Measurements from ENCODE around the gene PRDM12.
A peak's percentile ranks its signal among the peaks of the same experiment; 100 is the strongest.

Gene PRDM12

DNA sequence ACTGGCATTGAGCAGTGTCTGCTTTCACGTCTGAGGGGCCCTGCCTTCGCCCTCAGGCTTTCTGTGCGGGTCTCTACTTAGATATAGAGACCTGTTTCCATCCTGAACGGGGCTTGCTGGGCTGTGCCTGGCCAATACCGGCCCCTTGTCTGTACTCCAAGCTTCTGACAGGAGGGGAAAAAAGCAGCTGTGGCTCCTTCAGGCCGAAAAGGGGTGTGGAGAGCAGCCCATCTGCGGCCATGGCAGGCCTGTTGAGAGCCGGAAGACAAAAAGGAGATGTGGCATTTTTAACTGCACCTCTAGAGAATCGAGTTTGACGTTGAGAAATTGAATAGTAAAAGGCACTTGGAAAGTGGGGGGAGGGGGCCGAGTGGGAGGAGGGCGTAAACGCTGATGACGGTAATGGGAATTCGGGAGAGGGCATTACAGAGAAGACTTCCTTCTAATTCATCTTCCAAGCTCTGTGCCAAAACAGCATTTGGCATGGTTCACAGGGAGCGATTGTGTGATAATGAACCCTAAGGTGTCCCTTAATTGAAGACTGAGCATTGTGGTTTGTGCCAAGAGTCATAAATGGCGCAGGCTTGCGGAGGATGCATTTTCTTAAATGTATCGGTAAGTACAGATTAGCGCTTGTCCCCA lies 25.1 kb upstream of the PRDM12 start:
- Histone ChIP-seq H3K4me3 (ENCODE audit: low read depth in 1 of 2, low read length in 2 of 2) (no peak overlapping the region), H3K9me3 (ENCODE audit: control insufficient read depth in 1 of 2, low read length in 2 of 2) (no peaks in the 10 kb centered on the region), H3K36me3 (ENCODE audit: control insufficient read depth in 1 of 2, insufficient read depth in 2 of 2, low read length in 2 of 2) (peaks cover 29 to 34% of the 10 kb centered on the region in 2 donors), H3K4me1 (ENCODE audit: control insufficient read depth in 1 of 2, insufficient read depth in 2 of 2, low read length in 2 of 2) (no peaks in the 10 kb centered on the region), H3K27ac (ENCODE audit: low read length) (no peak overlapping the region), H3K27me3 (ENCODE audit: low read depth, low read length) (no peaks in the 10 kb centered on the region)

DNA sequence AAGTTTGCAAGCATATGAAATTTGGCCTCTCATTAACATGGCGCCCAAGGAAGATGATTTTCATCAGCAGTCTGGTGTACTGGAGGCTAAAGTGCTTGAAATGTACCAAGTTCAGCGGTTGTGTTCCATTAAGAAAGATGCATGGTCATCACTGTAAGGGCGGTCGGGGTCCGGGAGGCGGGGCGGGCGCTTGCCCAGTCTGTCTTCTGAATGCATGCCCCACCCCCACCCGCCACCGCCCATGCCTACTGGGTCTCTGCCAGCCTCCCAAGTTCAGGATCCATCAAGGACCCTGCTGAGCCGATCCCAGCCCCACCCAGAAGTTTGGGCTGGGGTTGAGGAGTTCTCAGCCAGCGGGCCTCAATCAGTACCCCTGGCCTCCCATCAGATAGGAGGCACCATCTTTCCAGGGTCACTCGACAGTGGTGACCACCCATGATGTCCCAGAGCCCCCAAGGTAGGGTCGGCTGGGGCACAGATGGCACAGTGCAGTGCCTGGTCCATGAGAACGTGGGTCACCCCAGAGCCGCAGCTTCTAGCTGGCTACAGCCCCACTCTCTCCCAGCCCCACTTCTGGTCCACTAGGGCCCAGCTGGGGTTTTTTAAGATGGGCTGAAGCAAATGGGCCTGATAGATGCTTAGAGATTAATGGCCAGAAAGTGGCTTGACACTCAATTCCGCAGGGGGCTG lies 24.4 kb upstream of the PRDM12 start:
- H3K9me3 ChIP-seq (ENCODE audit: control insufficient read depth in 1 of 2, low read length in 2 of 2) = no peaks in the 10 kb centered on the region
- H3K4me1 ChIP-seq (ENCODE audit: control insufficient read depth in 1 of 2, insufficient read depth in 2 of 2, low read length in 2 of 2) = no peaks in the 10 kb centered on the region
- H3K27ac ChIP-seq (ENCODE audit: low read length) = no peak overlapping the region
- H3K4me3 ChIP-seq (ENCODE audit: low read depth in 1 of 2, low read length in 2 of 2) = no peak overlapping the region
- H3K36me3 ChIP-seq (ENCODE audit: control insufficient read depth in 1 of 2, insufficient read depth in 2 of 2, low read length in 2 of 2) = peaks cover 25 to 26% of the 10 kb centered on the region in 2 donors
- no peaks in the 10 kb centered on the region for H3K27me3 ChIP-seq (ENCODE audit: low read depth, low read length)

- Histone ChIP-seq H3K27ac (ENCODE audit: low read length) (no peak overlapping the region), H3K27me3 (ENCODE audit: low read depth, low read length) (no peaks in the 10 kb centered on the region), H3K9me3 (ENCODE audit: control insufficient read depth in 1 of 2, low read length in 2 of 2) (no peaks in the 10 kb centered on the region), H3K4me3 (ENCODE audit: low read depth in 1 of 2, low read length in 2 of 2) (no peak overlapping the region), H3K36me3 (ENCODE audit: control insufficient read depth in 1 of 2, insufficient read depth in 2 of 2, low read length in 2 of 2) (peaks cover 18 to 20% of the 10 kb centered on the region in 2 donors), H3K4me1 (ENCODE audit: control insufficient read depth in 1 of 2, insufficient read depth in 2 of 2, low read length in 2 of 2) (no peaks in the 10 kb centered on the region)
Measured at GRCh38 chr9:130640681-130641080, 23.7 kb upstream of the PRDM12 start.

- Histone ChIP-seq H3K27me3 (ENCODE audit: low read depth, low read length) (no peaks in the 10 kb centered on the region), H3K27ac (ENCODE audit: low read length) (no peak overlapping the region), H3K36me3 (ENCODE audit: control insufficient read depth in 1 of 2, insufficient read depth in 2 of 2, low read length in 2 of 2) (peaks cover 0 to 8% of the 10 kb centered on the region in 2 donors), H3K9me3 (ENCODE audit: control insufficient read depth in 1 of 2, low read length in 2 of 2) (no peaks in the 10 kb centered on the region), H3K4me1 (ENCODE audit: control insufficient read depth in 1 of 2, insufficient read depth in 2 of 2, low read length in 2 of 2) (no peaks in the 10 kb centered on the region), H3K4me3 (ENCODE audit: low read depth in 1 of 2, low read length in 2 of 2) (no peak overlapping the region)
Measured at GRCh38 chr9:130642926-130643325, 21.5 kb upstream of the PRDM12 start.

DNA sequence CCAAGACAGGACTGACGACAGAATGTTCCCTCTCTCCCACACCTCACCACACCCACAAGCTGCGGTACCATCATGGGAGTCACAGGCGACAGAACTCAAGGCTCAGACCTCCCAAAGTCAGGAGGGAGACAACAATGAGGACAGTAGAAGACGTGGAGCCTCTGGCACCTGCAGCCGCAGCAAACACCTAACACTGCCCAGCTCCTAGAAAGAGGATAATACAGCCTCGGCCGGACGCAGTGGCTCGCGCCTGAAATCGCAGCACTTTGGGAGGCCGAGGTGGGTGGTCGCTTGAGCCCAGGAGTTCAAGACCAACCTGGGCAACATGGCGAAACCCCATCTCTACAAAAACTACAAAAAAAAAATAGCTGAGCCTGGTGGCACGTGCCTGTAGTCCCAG lies 13.2 kb upstream of the PRDM12 start:
- Histone ChIP-seq H3K4me1 (ENCODE audit: control insufficient read depth in 1 of 2, insufficient read depth in 2 of 2, low read length in 2 of 2) (no peaks in the 10 kb centered on the region), H3K27ac (ENCODE audit: low read length) (no peak overlapping the region), H3K27me3 (ENCODE audit: low read depth, low read length) (no peaks in the 10 kb centered on the region), H3K36me3 (ENCODE audit: control insufficient read depth in 1 of 2, insufficient read depth in 2 of 2, low read length in 2 of 2) (no peaks in the 10 kb centered on the region), H3K4me3 (ENCODE audit: low read depth in 1 of 2, low read length in 2 of 2) (no peak overlapping the region), H3K9me3 (ENCODE audit: control insufficient read depth in 1 of 2, low read length in 2 of 2) (no peaks in the 10 kb centered on the region)

DNA sequence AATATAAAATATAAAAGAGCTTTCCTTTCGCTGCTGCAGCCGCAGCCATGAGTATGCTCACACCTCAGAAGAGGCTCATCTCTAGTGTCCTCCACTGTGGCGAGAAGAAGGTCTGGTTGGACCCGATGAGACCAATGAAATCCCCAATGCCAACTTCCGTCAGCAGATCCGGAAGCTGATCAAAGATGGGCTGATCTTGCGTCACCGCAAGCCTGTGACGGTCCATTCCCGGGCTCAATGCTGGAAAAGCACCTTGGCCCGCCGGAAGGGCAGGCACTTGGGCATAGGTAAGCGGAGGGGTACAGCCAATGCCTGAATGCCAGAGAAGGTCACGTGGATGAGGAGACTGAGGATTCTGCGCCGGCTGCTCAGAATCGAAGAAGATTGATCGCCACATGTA lies 12.6 kb upstream of the PRDM12 start:
- Histone ChIP-seq H3K36me3 (ENCODE audit: control insufficient read depth in 1 of 2, insufficient read depth in 2 of 2, low read length in 2 of 2) (no peaks in the 10 kb centered on the region), H3K4me3 (ENCODE audit: low read depth in 1 of 2, low read length in 2 of 2) (no peak overlapping the region), H3K27me3 (ENCODE audit: low read depth, low read length) (no peaks in the 10 kb centered on the region), H3K9me3 (ENCODE audit: control insufficient read depth in 1 of 2, low read length in 2 of 2) (no peaks in the 10 kb centered on the region), H3K4me1 (ENCODE audit: control insufficient read depth in 1 of 2, insufficient read depth in 2 of 2, low read length in 2 of 2) (no peaks in the 10 kb centered on the region), H3K27ac (ENCODE audit: low read length) (no peak overlapping the region)

DNA sequence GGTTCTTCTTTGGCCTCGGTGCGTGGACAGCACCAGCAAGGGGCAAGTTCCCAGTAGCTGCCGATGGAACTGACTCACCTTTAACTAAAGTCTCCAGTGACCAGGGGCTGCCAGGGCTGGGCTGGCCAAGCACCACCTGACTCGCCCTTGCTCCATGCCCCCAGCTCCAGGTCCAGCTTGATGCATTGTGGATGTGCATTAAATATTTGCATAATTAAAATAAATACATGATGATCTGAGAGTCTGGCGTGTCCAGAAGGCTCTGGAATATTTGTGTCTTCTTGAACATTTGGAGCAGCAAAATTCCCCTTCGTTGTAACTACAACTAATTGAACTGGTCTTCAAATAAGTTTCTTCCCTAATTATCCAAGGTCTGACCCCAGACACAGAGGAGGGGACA lies 9.5 kb upstream of the PRDM12 start:
- H3K27me3 ChIP-seq (ENCODE audit: low read depth, low read length) = peaks cover 16% of the 10 kb centered on the region
- no peaks in the 10 kb centered on the region for H3K36me3 ChIP-seq (ENCODE audit: control insufficient read depth in 1 of 2, insufficient read depth in 2 of 2, low read length in 2 of 2)
- H3K4me1 ChIP-seq (ENCODE audit: control insufficient read depth in 1 of 2, insufficient read depth in 2 of 2, low read length in 2 of 2) = peaks cover 0 to 8% of the 10 kb centered on the region in 2 donors
- H3K9me3 ChIP-seq (ENCODE audit: control insufficient read depth in 1 of 2, low read length in 2 of 2) = no peaks in the 10 kb centered on the region
- H3K4me3 ChIP-seq (ENCODE audit: low read depth in 1 of 2, low read length in 2 of 2) = no peak overlapping the region
- H3K27ac ChIP-seq (ENCODE audit: low read length) = no peak overlapping the region

DNA sequence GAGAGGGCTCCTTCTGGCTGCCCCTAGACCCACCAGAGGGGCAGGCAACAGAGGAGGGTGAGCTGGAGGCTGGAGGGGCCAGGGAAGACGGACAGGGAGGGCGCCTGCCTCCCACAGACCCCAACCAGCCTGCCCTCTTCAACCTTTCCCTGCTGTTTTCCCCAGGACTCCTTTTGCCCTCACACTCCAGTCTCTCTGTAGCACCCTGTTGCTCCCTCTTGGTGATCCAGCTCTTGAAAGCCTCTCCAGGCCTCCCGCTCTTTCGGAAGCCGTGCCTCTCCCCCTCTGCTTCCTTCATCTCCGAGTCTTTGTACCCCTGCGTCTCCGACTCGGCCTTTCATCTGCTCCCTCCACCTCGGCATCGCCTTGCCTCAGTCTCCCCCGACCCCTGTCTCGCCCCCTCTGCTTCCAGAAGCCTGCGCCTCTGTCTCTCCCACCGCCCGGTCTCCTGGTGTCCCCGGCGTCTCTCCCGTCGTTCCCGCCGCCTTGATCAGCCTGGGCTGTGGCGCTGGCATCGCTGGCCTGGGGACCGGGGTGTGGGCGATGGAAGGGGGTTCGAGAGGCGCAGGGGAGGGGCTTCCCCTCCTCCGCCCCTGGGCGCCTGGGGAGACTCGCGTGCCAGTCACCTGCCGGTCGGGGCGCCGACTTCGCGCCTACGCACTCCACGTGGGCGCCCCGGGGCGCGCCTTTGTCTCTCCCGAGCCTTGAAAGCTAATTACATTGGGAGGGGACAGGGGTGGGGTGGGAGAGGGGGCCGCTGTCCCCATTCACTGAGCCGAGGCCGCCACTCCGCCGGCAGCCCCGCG lies 5.3 kb upstream of the PRDM12 start:
- Histone ChIP-seq H3K27me3 (ENCODE audit: low read depth, low read length) (peaks cover 48% of the 10 kb centered on the region), H3K36me3 (ENCODE audit: control insufficient read depth in 1 of 2, insufficient read depth in 2 of 2, low read length in 2 of 2) (no peaks in the 10 kb centered on the region), H3K27ac (ENCODE audit: low read length) (no peak overlapping the region), H3K9me3 (ENCODE audit: control insufficient read depth in 1 of 2, low read length in 2 of 2) (no peaks in the 10 kb centered on the region), H3K4me3 (ENCODE audit: low read depth in 1 of 2, low read length in 2 of 2) (peak overlapping the region in 1 of 2 donors; percentile 19), H3K4me1 (ENCODE audit: control insufficient read depth in 1 of 2, insufficient read depth in 2 of 2, low read length in 2 of 2) (peaks cover 0 to 47% of the 10 kb centered on the region in 2 donors)

DNA sequence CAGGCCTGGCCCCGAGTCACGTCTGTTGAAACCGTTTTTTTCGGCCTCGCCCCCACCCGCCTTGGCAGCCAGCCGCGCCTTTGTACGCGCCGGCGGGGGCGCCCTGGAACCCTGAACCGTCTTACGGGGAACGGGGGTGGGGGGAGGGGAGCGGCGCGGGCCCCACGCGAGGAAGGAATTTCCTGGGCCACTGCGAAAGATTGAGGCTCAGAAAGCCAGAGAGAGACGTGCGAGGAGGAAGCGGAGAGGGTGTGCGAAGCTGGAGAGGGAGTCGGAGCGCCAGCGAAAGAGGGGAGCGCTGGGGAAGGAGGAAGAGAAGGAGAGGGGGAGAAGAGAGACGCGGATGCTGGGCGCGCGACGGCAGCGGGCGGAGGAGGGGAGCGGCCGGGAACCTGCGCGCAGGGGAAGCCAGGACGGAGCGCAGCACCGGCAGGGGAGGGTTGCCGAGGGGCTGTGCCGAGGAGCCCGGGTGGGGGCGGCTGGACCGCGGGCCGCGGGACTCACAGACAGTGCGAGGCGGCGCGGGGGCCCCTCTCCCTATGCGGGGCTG lies 4.6 kb upstream of the PRDM12 start:
- Histone ChIP-seq H3K27ac (ENCODE audit: low read length) (no peak overlapping the region), H3K27me3 (ENCODE audit: low read depth, low read length) (peaks cover 54% of the 10 kb centered on the region), H3K4me3 (ENCODE audit: low read depth in 1 of 2, low read length in 2 of 2) (peak overlapping the region in 1 of 2 donors; percentile 19), H3K4me1 (ENCODE audit: control insufficient read depth in 1 of 2, insufficient read depth in 2 of 2, low read length in 2 of 2) (peaks cover 0 to 54% of the 10 kb centered on the region in 2 donors), H3K36me3 (ENCODE audit: control insufficient read depth in 1 of 2, insufficient read depth in 2 of 2, low read length in 2 of 2) (no peaks in the 10 kb centered on the region), H3K9me3 (ENCODE audit: control insufficient read depth in 1 of 2, low read length in 2 of 2) (no peaks in the 10 kb centered on the region)

DNA sequence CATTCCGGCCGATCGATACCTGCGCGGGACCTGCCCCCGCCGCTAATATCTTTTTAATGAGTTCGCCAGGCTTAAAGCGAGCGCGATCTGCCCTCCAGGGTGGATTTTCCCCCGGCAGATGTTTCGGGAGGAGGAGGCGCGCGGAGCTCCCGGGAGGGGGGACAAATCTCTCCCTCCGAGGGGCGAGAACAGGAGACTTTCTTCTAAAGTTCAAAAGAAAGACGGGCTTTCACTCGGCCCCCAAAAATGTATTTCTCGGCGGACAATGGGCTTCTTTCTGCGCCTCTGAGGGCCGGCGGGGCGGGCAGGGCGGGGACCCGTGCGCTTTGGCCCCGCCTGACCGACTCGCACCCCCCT lies 4.1 kb upstream of the PRDM12 start:
- Histone ChIP-seq H3K27ac (ENCODE audit: low read length) (no peak overlapping the region), H3K9me3 (ENCODE audit: control insufficient read depth in 1 of 2, low read length in 2 of 2) (no peaks in the 10 kb centered on the region), H3K4me3 (ENCODE audit: low read depth in 1 of 2, low read length in 2 of 2) (peak overlapping the region in 1 of 2 donors; percentile 61), H3K36me3 (ENCODE audit: control insufficient read depth in 1 of 2, insufficient read depth in 2 of 2, low read length in 2 of 2) (no peaks in the 10 kb centered on the region), H3K4me1 (ENCODE audit: control insufficient read depth in 1 of 2, insufficient read depth in 2 of 2, low read length in 2 of 2) (peaks cover 0 to 57% of the 10 kb centered on the region in 2 donors), H3K27me3 (ENCODE audit: low read depth, low read length) (peaks cover 57% of the 10 kb centered on the region)
